SK-N-SH (cell line): ENCODE results near the gene OR6V1. TPM values are rescaled to one million over a fixed set of nuclear protein-coding genes. Genes with fewer than 3 reads are reported as not detected.

Experiments used
- CTCF ChIA-PET: fragments of 300-600, 350-600 bp; formaldehyde crosslinking; extraction: SDS; loops from one replicate; lab custom pipeline; 2021; lab: Yijun Ruan, JAX
- POLR2A ChIA-PET: fragments of 350-600 bp; sonication (Branson Sonifier 250); formaldehyde crosslinking; extraction: SDS; loops from one replicate; lab custom pipeline; 2020; ENCODE audit warnings: antibody characterized with exemption, inconsistent platforms; lab: Yijun Ruan, JAX
- DNase-seq: peaks from one replicate; pipeline ENCODE4 v3.0.0; 2012
- H2AFZ ChIP-seq: fragments of 200-600 bp; sonication (generic); 2 replicates; pipeline ENCODE4 v1.8.1; 2016; ENCODE audit warnings: antibody characterized with exemption, mild to moderate bottlenecking, low read depth
- H3F3A ChIP-seq: fragments of 200-600 bp; sonication (generic); replicated peaks from 2 replicates; pipeline ENCODE3; 2016; ENCODE audit warnings: antibody characterized with exemption, mild to moderate bottlenecking; ENCODE audit not compliant: insufficient read depth
- H3K27ac ChIP-seq, 2 experiments: fragments of 200-500 bp in 1 of 2; fragments of 200-600 bp in 1 of 2; sonication (Bioruptor generic) in 1 of 2; sonication (generic), shearing (Covaris generic) in 1 of 2; 2 replicates each; pipeline versions ENCODE4 v1.5.1 to v1.6.1; 2014 to 2016; ENCODE audit warnings: low read depth in 2 of 2, inconsistent platforms in 1 of 2, low read length in 1 of 2, mild to moderate bottlenecking in 1 of 2, mixed read lengths in 1 of 2
- H3K27me3 ChIP-seq: fragments of 200-600 bp; sonication (generic), shearing (Covaris generic); 2 replicates; pipeline ENCODE4 v1.6.1; 2016; ENCODE audit warnings: mixed run types; ENCODE audit not compliant: insufficient read depth
- H3K36me3 ChIP-seq, 2 experiments: fragments of 200-500 bp in 1 of 2; fragments of 200-600 bp in 1 of 2; sonication (Bioruptor generic) in 1 of 2; sonication (generic) in 1 of 2; replicated peaks in 1 of 2; 2 replicates each; pipeline versions ENCODE3 to v1.5.1; 2014 to 2016; ENCODE audit warnings: low read length in 1 of 2, mild to moderate bottlenecking in 1 of 2; ENCODE audit not compliant: insufficient read depth in 2 of 2, control insufficient read depth in 1 of 2
- H3K4me1 ChIP-seq, 2 experiments: fragments of 200-500 bp in 1 of 2; fragments of 200-600 bp in 1 of 2; sonication (Bioruptor generic) in 1 of 2; sonication (generic), shearing (Covaris generic) in 1 of 2; 2 replicates each; pipeline versions ENCODE4 v1.5.1 to v1.6.1; 2014 to 2016; ENCODE audit warnings: low read depth in 1 of 2, low read length in 1 of 2, mixed run types in 1 of 2; ENCODE audit not compliant: insufficient read depth in 2 of 2, control insufficient read depth in 1 of 2
- H3K4me2 ChIP-seq: fragments of 200-600 bp; sonication (generic), shearing (Covaris generic); 2 replicates; pipeline ENCODE4 v1.6.1; 2017; ENCODE audit warnings: mixed run types
- H3K4me3 ChIP-seq, 2 experiments: fragments of 200-500 bp in 1 of 2; fragments of 200-600 bp in 1 of 2; sonication (Bioruptor generic) in 1 of 2; sonication (generic), shearing (Covaris generic) in 1 of 2; 2 replicates each; pipeline versions ENCODE4 v1.5.1 to v1.8.1; 2014 to 2016; ENCODE audit warnings: low read depth in 2 of 2, inconsistent platforms in 1 of 2, low read length in 1 of 2, mild to moderate bottlenecking in 1 of 2, mixed read lengths in 1 of 2, moderate library complexity in 1 of 2
- H3K79me2 ChIP-seq: fragments of 200-600 bp; sonication (generic); 2 replicates; pipeline ENCODE4 v1.8.1; 2017; ENCODE audit warnings: mild to moderate bottlenecking; ENCODE audit not compliant: insufficient read depth
- H3K9ac ChIP-seq: fragments of 200-600 bp; sonication (generic); 2 replicates; pipeline ENCODE4 v1.6.1; 2017; ENCODE audit warnings: mixed run types
- H3K9me2 ChIP-seq: fragments of 200-600 bp; sonication (generic); 2 replicates; pipeline ENCODE4 v1.6.1; 2017; ENCODE audit warnings: mixed run types
- H3K9me3 ChIP-seq: fragments of 200-600 bp; sonication (generic); 2 replicates; pipeline ENCODE4 v1.6.1; 2017; ENCODE audit warnings: mixed run types, mild to moderate bottlenecking, moderate library complexity
- H4K20me1 ChIP-seq: fragments of 200-600 bp; sonication (generic); 2 replicates; pipeline ENCODE4 v1.6.1; 2017; ENCODE audit warnings: mild to moderate bottlenecking, mixed run types; ENCODE audit not compliant: insufficient read depth
- CHD2 ChIP-seq: fragments of 150-350 bp; IDR thresholded peaks from 2 replicates; pipeline ENCODE4 v1.6.1; 2018; ENCODE audit warnings: low read length; ENCODE audit not compliant: partially characterized antibody
- ELF1 ChIP-seq: IDR thresholded peaks from 2 replicates; pipeline ENCODE4 v1.4.0; 2012
- EP300 ChIP-seq, 2 experiments: IDR thresholded peaks; 2 replicates each; pipeline versions ENCODE4 v1.4.0 to v1.6.1; 2012; ENCODE audit warnings: borderline replicate concordance in 1 of 2, low read depth in 1 of 2, low read length in 1 of 2
- EZH2phosphoT487 ChIP-seq: fragments of 200-600 bp; sonication (generic); IDR thresholded peaks from 2 replicates; pipeline ENCODE4 v1.6.1; 2017; ENCODE audit warnings: low read depth, mixed run types, mild to moderate bottlenecking, antibody characterized with exemption, moderate library complexity, borderline replicate concordance
- FOSL2 ChIP-seq: IDR thresholded peaks from 2 replicates; pipeline ENCODE4 v1.4.0; 2012; ENCODE audit warnings: low read depth, mild to moderate bottlenecking, moderate library complexity, borderline replicate concordance
- FOXM1 ChIP-seq: IDR thresholded peaks from 2 replicates; pipeline ENCODE4 v1.4.0; 2012; ENCODE audit warnings: low read depth, mild to moderate bottlenecking
- GABPA ChIP-seq: IDR thresholded peaks from 2 replicates; pipeline ENCODE4 v1.4.0; 2012; ENCODE audit warnings: low read depth, mild to moderate bottlenecking
- GATA2 ChIP-seq: sonication (generic); formaldehyde crosslinking; IDR thresholded peaks from 2 replicates; pipeline ENCODE4 v1.5.0; 2020; ENCODE audit warnings: mild to moderate bottlenecking, missing genetic modification reagents
- JUND ChIP-seq: IDR thresholded peaks from 2 replicates; pipeline ENCODE4 v1.4.0; 2012
- MEF2A ChIP-seq: IDR thresholded peaks from 2 replicates; pipeline ENCODE4 v1.4.0; 2012; ENCODE audit warnings: low read depth, borderline replicate concordance
- MXI1 ChIP-seq: IDR thresholded peaks from 2 replicates; pipeline ENCODE4 v1.6.1; 2012; ENCODE audit warnings: mild to moderate bottlenecking, low read depth, low read length, improper control_type of control experiment
- NFIC ChIP-seq: IDR thresholded peaks from 2 replicates; pipeline ENCODE4 v1.4.0; 2012; ENCODE audit warnings: borderline replicate concordance
- NRF1 ChIP-seq: IDR thresholded peaks from 2 replicates; pipeline ENCODE4 v1.6.1; 2012; ENCODE audit warnings: low read depth, mild to moderate bottlenecking, low read length
- POLR2AphosphoS5 ChIP-seq: IDR thresholded peaks from 2 replicates; pipeline ENCODE4 v1.6.1; 2012; ENCODE audit warnings: low read depth, low read length
- RFX5 ChIP-seq: IDR thresholded peaks from 2 replicates; pipeline ENCODE4 v1.6.1; 2012; ENCODE audit warnings: mild to moderate bottlenecking, improper control_type of control experiment, low read length
- SIN3A ChIP-seq: IDR thresholded peaks from 2 replicates; pipeline ENCODE4 v1.6.1; 2012; ENCODE audit warnings: low read depth, mild to moderate bottlenecking, low read length, moderate library complexity, borderline replicate concordance
- SMC3 ChIP-seq: IDR thresholded peaks from 2 replicates; pipeline ENCODE4 v1.6.1; 2012; ENCODE audit warnings: low read depth, low read length, improper control_type of control experiment
- TAF1 ChIP-seq: IDR thresholded peaks from 2 replicates; pipeline ENCODE4 v1.6.1; 2012; ENCODE audit warnings: low read depth, mild to moderate bottlenecking, low read length, moderate library complexity, borderline replicate concordance
- TCF12 ChIP-seq: IDR thresholded peaks from 2 replicates; pipeline ENCODE4 v1.4.0; 2012
- TEAD4 ChIP-seq: IDR thresholded peaks from 2 replicates; pipeline ENCODE4 v1.4.0; 2012; ENCODE audit warnings: mild to moderate bottlenecking, borderline replicate concordance; ENCODE audit not compliant: insufficient read depth
- YY1 ChIP-seq: IDR thresholded peaks from 2 replicates; pipeline ENCODE4 v1.4.0; 2012; ENCODE audit warnings: low read depth, mild to moderate bottlenecking
- WGBS: methylation state at CpG from one replicate; pipeline ENCODE4 v1.1.6; 2017; ENCODE audit warnings: low lambda C conversion rate; 5-methylcytosine and 5-hydroxymethylcytosine counted together
- polyA plus RNA-seq, 3 experiments: library from polyadenylated mRNA; depleted of rRNA; stranded (reverse); fragments of >200 nt; gene quantifications; 2 replicates each; pipeline ENCODE4 v1.2.3, GENCODE V29; 2012
- TF ChIP-seq, protein P1 (sequence below): IDR thresholded peaks from 2 replicates; pipeline ENCODE4; 2012
- TF ChIP-seq, protein P2 (sequence below): IDR thresholded peaks from 2 replicates; pipeline ENCODE4 v1.4.0; 2012; ENCODE audit warnings: low read depth
- TF ChIP-seq, protein P3 (sequence below): IDR thresholded peaks from 2 replicates; pipeline ENCODE4 v1.4.0; 2012; ENCODE audit warnings: low read depth, borderline replicate concordance
- TF ChIP-seq, protein P4 (sequence below): IDR thresholded peaks from 2 replicates; pipeline ENCODE4 v1.4.0; 2012; ENCODE audit warnings: low read depth, borderline replicate concordance

OR6V1 gene
- polyA plus RNA-seq, 1 of the 3 experiments (the other 2 are of a cell fraction) = not detected

DNA sequence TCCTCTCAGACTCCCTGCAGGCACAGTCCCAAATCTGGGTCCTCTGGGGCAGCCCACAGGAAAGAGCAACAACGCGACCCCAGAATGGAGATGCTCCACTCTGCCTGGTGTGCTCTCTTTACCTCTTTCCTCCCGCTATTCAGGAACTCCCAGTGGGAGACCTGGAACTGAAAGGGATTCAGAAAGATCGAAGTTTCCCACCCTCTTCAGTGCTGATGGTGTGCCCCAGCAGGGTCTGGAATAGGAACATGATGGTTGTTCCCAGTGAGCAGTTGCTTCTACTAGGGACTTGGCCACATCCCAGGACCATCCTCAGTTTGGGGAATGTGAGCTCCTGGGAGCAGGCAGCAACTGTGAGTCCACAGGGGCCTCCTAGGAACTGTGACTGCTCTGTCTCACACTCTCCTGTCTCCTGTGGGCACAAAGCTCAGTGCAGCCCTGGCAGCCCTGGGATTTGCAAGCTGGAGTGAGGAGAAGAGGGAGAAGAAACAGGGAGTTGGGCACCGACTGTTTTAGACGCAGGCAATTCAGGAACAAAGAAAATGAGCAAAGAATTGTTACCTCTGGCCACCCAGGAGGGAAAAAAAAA is 17.9 kb downstream of the OR6V1 start:
- H3K27me3 ChIP-seq = peaks cover 8% of the 10 kb centered on the region; the same call in 1 of the 2 replicates
- no peak overlapping the region for H3K27ac ChIP-seq
- DNase-seq = no peak
- H3K4me3 ChIP-seq = no peak overlapping the region
- no peaks in the 10 kb centered on the region for H4K20me1 ChIP-seq
- WGBS = 12% methylated on average over 6 of the region's 6 CpGs
- H3K79me2 ChIP-seq = no peaks in the 10 kb centered on the region
- TF ChIP-seq CHD2 (no peak), GABPA (no peak), TAF1 (no peak), EZH2phosphoT487 (no peak), NRF1 (no peak), SIN3A (no peak), YY1 (no peak), MEF2A (no peak), TEAD4 (no peak), FOSL2 (no peak), TCF12 (no peak), NFIC (no peak), EP300 (IDR thresholded peaks at IDR 0.05; ENCODE audit: borderline replicate concordance in 1 of 2, low read depth in 1 of 2, low read length in 1 of 2) (no peak), GATA2 (CRISPR knock-in tag) (no peak), FOXM1 (no peak), MXI1 (no peak)
- TF ChIP-seq, protein P1, sequence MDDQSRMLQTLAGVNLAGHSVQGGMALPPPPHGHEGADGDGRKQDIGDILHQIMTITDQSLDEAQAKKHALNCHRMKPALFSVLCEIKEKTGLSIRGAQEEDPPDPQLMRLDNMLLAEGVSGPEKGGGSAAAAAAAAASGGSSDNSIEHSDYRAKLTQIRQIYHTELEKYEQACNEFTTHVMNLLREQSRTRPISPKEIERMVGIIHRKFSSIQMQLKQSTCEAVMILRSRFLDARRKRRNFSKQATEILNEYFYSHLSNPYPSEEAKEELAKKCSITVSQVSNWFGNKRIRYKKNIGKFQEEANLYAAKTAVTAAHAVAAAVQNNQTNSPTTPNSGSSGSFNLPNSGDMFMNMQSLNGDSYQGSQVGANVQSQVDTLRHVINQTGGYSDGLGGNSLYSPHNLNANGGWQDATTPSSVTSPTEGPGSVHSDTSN = no peak
- TF ChIP-seq, protein P2, sequence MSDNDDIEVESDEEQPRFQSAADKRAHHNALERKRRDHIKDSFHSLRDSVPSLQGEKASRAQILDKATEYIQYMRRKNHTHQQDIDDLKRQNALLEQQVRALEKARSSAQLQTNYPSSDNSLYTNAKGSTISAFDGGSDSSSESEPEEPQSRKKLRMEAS = no peak
- H3K4me1 ChIP-seq = no peaks in the 10 kb centered on the region
- no peaks in the 10 kb centered on the region for H3F3A ChIP-seq
- no peak overlapping the region for H3K9ac ChIP-seq
- no peaks in the 10 kb centered on the region for H3K9me2 ChIP-seq
- H3K4me2 ChIP-seq = no peak overlapping the region
- H3K9me3 ChIP-seq = no peaks in the 10 kb centered on the region
- H2AFZ ChIP-seq = no peak overlapping the region
- ChIA-PET CTCF (interaction anchor here (1.1 kb wide), 1 partner anchor 204 kb away, joined by 4 read pairs; no protein-coding TSS in a partner anchor), POLR2A (no interaction called here)
- H3K36me3 ChIP-seq = no peaks in the 10 kb centered on the region

DNA sequence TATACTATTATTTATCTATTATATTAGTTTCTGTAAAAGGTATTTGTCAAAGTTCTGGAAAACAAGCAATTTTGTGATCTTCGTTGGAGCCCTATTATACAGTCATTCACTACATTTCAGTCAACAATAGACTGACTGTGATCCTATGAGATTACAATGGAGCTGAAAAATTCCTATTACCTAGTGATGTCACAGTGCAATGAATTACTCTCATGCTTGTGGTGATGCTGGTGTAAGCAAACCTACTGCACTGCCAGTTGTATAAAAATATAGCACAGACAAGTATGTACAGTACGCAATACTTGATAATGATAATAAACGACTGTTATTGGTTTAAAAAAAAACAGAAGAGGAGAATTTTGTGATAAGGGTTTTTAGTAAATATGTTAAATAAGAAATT is 21.4 kb downstream of the OR6V1 start:
- CTCF ChIA-PET = no interaction called here
- no peak for DNase-seq
- no peak overlapping the region for H3K27ac ChIP-seq
- TF ChIP-seq EZH2phosphoT487 = no peak
- TF ChIP-seq EP300 (IDR thresholded peaks at IDR 0.05; ENCODE audit: borderline replicate concordance in 1 of 2, low read depth in 1 of 2, low read length in 1 of 2) = no peak
- TF ChIP-seq, protein P3, sequence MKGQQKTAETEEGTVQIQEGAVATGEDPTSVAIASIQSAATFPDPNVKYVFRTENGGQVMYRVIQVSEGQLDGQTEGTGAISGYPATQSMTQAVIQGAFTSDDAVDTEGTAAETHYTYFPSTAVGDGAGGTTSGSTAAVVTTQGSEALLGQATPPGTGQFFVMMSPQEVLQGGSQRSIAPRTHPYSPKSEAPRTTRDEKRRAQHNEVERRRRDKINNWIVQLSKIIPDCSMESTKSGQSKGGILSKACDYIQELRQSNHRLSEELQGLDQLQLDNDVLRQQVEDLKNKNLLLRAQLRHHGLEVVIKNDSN = no peak
- TF ChIP-seq SMC3 = no peak
- TF ChIP-seq TAF1 = no peak
- no peak for TF ChIP-seq FOSL2
- TF ChIP-seq GATA2 (CRISPR knock-in tag) = no peak
- TF ChIP-seq, protein P4, sequence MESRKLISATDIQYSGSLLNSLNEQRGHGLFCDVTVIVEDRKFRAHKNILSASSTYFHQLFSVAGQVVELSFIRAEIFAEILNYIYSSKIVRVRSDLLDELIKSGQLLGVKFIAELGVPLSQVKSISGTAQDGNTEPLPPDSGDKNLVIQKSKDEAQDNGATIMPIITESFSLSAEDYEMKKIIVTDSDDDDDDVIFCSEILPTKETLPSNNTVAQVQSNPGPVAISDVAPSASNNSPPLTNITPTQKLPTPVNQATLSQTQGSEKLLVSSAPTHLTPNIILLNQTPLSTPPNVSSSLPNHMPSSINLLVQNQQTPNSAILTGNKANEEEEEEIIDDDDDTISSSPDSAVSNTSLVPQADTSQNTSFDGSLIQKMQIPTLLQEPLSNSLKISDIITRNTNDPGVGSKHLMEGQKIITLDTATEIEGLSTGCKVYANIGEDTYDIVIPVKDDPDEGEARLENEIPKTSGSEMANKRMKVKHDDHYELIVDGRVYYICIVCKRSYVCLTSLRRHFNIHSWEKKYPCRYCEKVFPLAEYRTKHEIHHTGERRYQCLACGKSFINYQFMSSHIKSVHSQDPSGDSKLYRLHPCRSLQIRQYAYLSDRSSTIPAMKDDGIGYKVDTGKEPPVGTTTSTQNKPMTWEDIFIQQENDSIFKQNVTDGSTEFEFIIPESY = no peak
- no peak for TF ChIP-seq RFX5
- no peak for TF ChIP-seq MXI1
- TF ChIP-seq TEAD4 = no peak
- no peak for TF ChIP-seq TCF12
- no peak for TF ChIP-seq NFIC
- no peak for TF ChIP-seq POLR2AphosphoS5
- TF ChIP-seq JUND = no peak
- TF ChIP-seq CHD2 = no peak
- TF ChIP-seq ELF1 = no peak

More for the DNA sequence above, 21.4 kb downstream of the OR6V1 start:
- H2AFZ ChIP-seq = no peak overlapping the region
- H3F3A ChIP-seq = no peaks in the 10 kb centered on the region
- no peaks in the 10 kb centered on the region for H4K20me1 ChIP-seq
- H3K9me3 ChIP-seq = no peaks in the 10 kb centered on the region
- POLR2A ChIA-PET = no interaction called here
- WGBS = 9% methylated on average over 3 of the region's 3 CpGs
- no peak overlapping the region for H3K4me2 ChIP-seq
- peaks cover 8% of the 10 kb centered on the region; the same call in 1 of the 2 replicates for H3K27me3 ChIP-seq
- H3K4me3 ChIP-seq = no peak overlapping the region
- H3K36me3 ChIP-seq = no peaks in the 10 kb centered on the region
- no peaks in the 10 kb centered on the region for H3K4me1 ChIP-seq
- H3K79me2 ChIP-seq = no peaks in the 10 kb centered on the region
- no peaks in the 10 kb centered on the region for H3K9me2 ChIP-seq
- no peak overlapping the region for H3K9ac ChIP-seq
